ENCODE data around the gene NCKAP5.

Gene NCKAP5

DNA sequence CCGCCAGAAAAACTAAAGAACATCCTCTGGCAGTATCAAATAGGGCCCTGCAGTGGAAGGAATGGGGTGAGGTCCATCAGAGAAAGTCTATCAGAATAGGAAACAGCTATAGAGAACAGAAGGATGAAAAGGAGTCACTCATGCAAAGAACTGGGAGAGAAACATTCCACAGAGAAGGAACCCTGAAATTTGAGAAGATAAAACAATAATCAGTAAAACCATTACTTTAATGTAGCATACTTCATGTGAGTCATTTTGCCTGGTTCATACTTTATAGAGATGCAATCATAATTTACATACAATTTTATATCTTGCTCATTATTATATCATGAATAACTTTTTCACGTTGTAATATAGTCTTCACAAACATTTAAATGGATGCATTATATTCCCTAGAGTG is 402.2 kb downstream of the NCKAP5 start:
- FAIRE-seq (no peak), DNase-seq (ENCODE audit: low spot score) (no peak)

DNA sequence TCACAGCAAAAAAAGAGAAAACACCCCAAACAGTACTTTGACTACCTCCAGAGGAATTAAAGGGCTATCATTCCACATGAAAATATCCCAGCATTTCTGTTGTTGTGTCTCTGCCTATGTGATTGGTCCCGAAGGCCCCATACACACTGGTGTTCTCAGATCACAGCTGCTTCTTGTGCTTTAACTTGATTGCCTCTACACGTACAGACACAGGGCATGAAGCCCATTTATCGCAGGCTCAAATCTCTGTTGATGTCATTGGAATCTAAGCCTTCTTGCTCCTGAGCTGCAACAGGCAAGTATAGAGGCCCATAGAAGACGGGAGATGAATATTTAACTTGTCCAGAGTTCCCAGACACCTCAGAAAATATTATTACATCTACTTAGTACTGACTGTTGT is 405.2 kb downstream of the NCKAP5 start:
- no peak for FAIRE-seq
- DNase-seq (ENCODE audit: low spot score) = no peak

DNA sequence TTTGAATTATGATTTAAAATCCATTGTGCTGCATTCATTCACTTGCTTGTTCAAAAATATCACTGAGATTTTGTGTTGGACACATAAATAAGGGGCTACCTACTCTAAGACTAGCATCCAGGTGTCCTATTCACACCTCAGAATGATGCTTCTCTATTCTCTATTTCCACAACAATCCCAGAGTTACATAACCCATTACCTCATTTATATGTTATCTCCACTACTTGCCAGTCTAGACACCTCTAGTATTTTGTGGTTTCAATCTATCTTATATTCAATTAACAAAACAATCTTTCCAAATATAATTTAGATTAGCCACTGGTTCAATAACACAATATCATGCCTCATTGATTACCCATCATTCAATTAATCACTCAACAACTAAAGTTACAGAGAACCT is 409.8 kb downstream of the NCKAP5 start:
- DNase-seq (ENCODE audit: low spot score) = no peak
- no peak for FAIRE-seq

DNA sequence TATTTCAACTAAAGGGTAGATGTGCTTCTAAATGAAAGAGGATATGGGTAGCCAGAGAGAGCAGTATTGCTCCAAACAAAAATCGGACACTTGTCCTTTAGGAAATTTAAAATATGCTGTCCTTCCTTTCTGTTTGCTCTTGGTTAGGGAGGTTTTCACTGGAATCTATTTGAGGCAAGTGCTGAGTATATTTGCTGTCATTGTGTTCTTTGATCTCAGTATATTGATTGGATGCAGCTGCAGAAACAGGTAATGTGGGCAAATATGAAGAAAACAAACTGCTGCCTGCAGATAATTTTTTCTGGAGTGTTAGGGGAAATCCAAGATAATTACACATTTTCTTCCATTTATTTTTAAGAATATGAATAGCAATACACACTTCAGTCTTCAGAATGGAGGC is 410.2 kb downstream of the NCKAP5 start:
- no peak for FAIRE-seq
- DNase-seq (ENCODE audit: low spot score) = no peak

DNA sequence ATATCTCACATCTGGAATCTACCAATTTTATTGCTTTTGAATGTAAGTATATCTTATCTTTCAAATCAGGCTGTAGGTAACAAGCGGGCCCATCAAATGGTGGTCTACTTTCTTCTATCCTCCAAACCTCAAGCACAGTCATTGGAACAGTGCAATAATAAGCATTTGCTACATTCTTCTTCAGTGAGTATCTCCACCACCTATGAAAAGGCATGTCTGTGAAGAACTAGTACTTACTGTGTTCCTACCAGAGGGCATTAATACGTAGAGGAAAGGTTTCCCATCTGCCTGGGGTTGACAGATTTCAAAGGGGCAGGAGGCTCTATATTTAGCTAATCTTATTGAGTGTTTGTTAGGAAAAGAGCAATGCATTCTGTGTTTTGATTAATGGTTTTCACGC is 411.1 kb downstream of the NCKAP5 start:
- FAIRE-seq (no peak), DNase-seq (ENCODE audit: low spot score) (no peak)

GRCh38 chr2:133152801-133153200 is 415.5 kb downstream of the NCKAP5 start:
- FAIRE-seq = no peak
- no peak for DNase-seq (ENCODE audit: low spot score)

- DNase-seq (ENCODE audit: low spot score) (no peak), FAIRE-seq (no peak)
These were observed 420.1 kb downstream of the NCKAP5 start for GRCh38 chr2:133148187-133148586.

GRCh38 chr2:133146893-133147292 is 421.4 kb downstream of the NCKAP5 start:
- FAIRE-seq = no peak
- no peak for DNase-seq (ENCODE audit: low spot score)

DNA sequence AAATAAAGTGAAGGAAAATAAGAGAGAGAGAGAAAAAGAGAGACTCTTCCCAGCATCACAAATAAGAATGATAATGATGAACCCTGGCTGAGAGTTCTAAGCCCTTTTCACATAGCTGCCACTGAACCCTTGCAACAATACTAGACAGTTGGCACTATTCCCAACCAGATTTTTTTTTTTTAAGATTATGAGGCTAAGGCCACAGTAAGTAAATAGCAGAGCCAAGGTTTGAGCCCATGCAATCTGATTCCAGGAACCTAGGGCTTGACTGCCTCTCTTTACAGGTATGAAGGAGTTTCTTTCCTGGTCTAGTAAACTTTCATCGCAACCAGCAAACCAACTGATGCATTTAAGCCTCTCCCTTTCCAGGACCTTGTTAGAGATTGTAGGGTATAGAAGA is 424.6 kb downstream of the NCKAP5 start:
- DNase-seq (ENCODE audit: low spot score) (no peak), FAIRE-seq (no peak)

- no peak for FAIRE-seq
- DNase-seq (ENCODE audit: low spot score) = no peak
These were observed 426.2 kb downstream of the NCKAP5 start for GRCh38 chr2:133142087-133142486.

DNA sequence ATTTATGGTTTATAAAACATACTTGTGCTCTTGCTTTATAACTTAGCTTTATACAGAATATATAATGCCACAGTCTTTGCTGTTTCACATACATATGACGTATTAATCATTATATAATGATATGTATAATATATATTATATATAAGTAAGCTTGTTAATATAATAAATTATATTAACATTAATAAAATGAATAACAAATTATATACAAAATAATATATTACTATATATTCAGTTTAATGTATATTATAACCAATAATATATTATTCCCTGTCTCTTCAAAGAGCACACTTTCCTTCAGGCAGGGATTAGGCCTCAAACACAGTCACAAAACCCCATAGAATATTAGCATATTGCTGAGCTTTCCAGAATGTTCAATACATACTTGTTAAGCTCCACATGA is 427.6 kb downstream of the NCKAP5 start:
- DNase-seq (ENCODE audit: low spot score) (no peak), FAIRE-seq (no peak)

DNA sequence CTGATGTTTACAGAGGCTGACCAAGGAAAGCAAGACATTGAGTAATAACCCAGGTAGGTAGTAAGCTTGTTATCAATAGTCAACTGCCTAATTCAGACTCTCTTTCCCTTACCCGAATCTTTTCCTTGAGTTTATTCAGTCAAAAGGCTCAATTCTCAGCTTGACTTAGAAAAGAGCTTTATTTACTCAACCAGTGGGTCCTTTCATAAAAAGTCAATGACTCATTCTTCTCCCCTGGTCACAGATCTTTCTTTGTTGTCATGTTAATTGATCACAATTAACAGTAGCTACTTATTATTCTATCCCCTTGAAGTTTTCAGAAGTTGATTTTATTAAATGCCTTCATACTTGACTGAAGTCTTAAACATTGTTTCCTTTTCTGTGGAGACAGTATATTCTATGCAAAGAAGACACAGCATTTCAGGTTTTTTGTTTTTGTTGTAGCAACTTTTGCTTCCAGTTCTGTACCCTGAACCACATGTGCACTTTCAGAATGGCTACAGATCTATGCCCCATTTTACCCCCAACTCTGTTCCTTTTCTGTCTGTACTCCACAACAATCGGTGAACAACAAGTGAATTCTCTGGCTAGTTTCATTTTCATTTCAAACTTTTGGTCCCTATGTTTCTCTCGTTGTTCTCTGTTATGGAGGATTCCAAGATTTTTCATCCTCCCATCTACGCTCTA is 428.3 kb downstream of the NCKAP5 start:
- DNase-seq (ENCODE audit: low spot score) (no peak), FAIRE-seq (no peak)

DNA sequence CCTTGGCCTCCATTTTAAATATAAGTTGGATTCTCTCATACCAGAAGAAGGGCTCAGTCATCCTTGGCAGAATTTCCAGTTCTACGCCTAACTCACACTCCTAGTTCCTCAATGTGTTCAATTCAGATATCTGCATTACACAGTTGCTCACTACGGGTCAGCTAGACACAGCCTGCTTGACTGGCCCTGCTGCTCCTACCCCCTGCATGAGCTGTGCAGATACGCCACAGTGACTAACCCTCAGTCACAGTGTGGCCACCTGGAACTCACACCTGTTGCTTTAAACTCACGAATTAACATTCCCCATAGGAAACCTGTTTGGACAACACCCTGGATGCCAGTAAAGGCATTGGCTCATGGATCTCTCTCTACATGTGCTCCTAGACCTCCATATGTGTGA is 429.6 kb downstream of the NCKAP5 start:
- no peak for DNase-seq (ENCODE audit: low spot score)
- no peak for FAIRE-seq

DNA sequence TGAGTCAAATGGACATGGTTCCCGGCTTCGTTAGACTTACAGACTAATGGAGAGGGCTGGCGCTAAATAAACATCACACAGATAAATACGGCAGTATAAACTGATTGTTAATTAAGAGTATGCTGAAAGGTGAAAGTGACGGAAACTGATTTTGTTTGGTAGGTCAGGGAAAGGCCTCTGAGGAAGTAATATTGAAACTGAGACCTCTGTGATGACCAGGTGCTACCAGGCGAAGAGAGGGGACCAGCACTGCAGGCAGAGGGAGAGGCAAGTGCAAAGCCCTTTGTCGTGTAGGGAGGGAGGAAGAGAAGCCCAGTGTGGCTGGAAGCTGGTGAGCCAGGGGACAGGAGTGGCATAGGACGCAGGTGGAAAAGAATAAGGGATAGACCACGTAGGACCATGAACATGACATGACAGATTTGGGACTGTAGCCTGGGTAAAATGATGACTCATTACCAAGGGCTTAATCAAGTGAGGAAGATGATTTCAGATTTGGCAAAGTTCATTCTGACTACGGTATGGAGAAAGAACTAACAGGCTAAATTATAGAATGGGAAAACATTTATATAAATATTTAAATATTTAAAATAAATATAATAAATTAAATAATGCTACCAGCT is 433.1 kb downstream of the NCKAP5 start:
- FAIRE-seq = peak; percentile 61
- DNase-seq (ENCODE audit: low spot score) = no peak

DNA sequence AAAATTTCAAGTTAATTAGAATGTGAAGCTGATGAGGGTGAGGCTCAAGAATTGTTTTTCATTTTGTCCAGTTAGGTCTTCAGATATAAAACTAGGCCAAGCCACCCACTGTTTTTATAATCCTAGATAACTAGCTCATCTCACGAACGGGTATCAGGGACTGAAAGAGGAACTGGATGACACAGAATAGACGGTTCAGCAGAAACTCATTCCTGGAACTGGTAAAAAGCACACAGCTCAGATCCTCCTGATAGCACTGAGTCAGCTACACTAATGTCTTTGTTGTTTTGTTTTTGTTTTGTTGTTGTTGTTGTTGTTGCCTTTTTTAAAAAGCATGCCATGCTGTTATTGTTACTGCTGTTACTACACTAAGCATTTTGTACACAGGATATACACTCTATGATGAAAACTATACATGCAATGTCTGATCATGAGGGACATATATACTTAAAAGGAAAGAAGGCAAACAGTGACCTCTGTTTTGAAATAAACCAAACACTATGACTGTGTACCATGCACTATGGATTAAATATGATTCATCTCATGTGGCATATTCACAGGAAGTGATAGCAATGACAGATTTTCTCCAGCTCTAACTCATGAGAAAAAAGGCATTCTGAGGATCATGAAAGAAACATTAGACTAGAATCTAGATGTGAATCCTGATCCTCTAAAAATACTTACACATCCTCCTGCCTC is 437.6 kb downstream of the NCKAP5 start:
- FAIRE-seq = peak; percentile 52
- no peak for DNase-seq (ENCODE audit: low spot score)

DNA sequence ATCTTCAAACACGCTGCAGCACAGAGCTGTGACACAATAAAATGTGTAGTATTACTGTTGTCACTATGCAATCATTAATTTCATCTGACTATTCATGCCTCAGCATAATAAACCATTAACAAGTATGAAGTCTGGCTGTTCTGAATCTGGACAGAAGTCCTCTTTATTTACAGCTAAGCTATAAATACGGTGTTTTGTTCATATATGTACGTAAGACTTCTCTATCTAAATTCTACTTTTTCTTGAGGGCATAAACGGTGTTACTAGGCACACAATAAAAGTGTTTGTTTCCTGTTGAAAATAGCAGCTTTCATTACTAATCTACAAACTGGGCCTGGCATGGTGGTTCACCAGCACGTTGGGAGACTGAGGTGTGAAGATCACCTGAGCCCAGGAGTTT is 443.8 kb downstream of the NCKAP5 start:
- no peak for FAIRE-seq

DNA sequence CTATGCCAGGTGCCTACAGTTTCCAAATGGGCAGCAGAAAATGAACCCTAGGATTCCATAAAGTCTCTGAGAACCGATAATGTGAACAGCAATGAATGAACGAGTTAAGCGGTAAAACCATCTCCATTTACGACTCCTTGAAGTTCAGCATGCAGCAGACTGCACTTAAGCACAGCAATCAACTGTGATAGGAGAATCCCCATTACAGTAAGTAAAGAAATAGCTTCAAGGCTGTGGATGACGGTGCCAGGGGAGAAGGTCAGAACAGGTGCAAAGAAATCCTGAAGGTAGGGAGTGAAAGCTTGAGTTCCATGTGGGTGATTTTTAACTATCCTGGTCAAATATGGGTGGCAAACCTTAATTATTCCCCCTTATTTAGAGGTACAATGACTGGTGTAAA is 444.4 kb downstream of the NCKAP5 start:
- no peak for FAIRE-seq
- no peak for DNase-seq (ENCODE audit: low spot score)

More for the DNA sequence above, 443.8 kb downstream of the NCKAP5 start:
- DNase-seq (ENCODE audit: low spot score) = no peak

DNA sequence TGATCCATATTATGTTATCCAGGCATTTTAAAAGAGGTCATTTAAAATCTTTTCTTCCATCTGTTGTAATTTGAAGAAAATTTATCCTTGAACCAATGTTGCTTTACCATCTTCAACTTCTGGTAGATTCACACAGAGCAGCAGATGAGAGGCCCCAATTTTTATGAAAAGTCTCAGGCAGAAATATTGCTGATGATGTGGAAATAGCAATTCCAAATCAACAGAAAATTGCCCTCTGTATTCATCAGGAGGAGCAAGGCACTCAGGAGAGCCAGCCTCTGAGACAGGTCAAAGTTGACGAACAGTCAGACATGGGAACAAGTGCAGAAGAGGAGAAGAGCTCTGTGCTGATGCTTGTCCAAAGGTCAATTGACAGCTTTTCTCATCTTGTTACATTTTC is 444.9 kb downstream of the NCKAP5 start:
- no peak for FAIRE-seq
- no peak for DNase-seq (ENCODE audit: low spot score)

DNA sequence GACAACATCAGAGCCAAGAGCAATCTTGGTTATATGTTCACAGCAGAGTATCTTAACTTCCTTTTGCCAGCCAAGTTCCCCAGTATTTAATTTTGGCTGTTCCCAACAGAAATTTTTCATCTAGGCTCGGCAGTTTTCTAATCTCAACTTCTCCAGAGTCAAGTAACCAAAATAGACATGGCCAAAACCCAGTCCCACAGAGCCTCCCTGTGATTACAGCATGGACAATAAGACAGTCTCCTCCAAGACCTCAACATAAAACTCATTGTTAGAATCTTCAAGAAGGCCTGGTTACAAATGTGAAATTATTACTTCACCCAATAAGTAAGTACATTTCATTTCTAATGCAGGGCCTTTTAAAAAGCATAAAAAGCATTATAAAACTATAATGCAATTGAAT is 445.7 kb downstream of the NCKAP5 start:
- no peak for FAIRE-seq

GRCh38 chr2:133120310-133120709 is 448.0 kb downstream of the NCKAP5 start:
- no peak for FAIRE-seq

More for the DNA sequence above, 445.7 kb downstream of the NCKAP5 start:
- DNase-seq (ENCODE audit: low spot score) = no peak

DNA sequence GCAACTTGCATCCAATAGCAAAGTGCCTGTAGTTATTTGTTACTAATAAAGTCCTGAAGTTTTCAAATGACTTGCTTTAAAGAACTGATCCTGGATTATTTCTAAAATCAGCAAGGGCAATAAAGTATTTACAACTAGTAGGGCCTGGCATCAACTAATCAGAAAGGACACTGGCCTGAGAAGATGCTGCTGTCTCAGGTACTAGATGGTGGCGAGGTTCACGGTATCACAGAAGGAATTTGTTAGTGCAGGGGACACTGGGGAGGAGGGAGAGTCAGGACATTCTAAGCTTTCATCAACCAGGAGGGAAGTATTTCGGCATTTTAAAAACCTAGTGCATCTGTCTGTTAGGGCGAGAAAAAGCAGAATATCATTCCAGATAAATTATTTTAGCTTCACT is 458.1 kb downstream of the NCKAP5 start:
- FAIRE-seq (no peak), DNase-seq (ENCODE audit: low spot score) (no peak)

More at GRCh38 chr2:133120310-133120709, 448.0 kb downstream of the NCKAP5 start:
- no peak for DNase-seq (ENCODE audit: low spot score)

GRCh38 chr2:133109772-133110171 is 458.5 kb downstream of the NCKAP5 start:
- FAIRE-seq = no peak
- DNase-seq (ENCODE audit: low spot score) = peak; percentile 17

Measured in urothelium cell line (cell line).